ENCODE measurements around the gene NRG3. TPM values are rescaled to one million over a fixed set of nuclear protein-coding genes. Genes with fewer than 3 reads are reported as not detected.

The NRG3 gene
- total and polyA plus RNA-seq, 7 donors, result 0.03 to 0.10 TPM; not detected in 5

GRCh38 chr10:82934947-82935346, 1060.0 kb downstream of the NRG3 start:
- ATAC-seq (no peak), DNase-seq (no peak)
- Histone ChIP-seq H3K27me3 (ENCODE audit: insufficient read depth in 3 of 3, low read length in 2 of 3) (no peaks in the 10 kb centered on the region), H3K27ac (no peak overlapping the region), H3K4me1 (no peaks in the 10 kb centered on the region), H3K36me3 (ENCODE audit: insufficient read depth in 1 of 2, low read depth in 1 of 2) (no peaks in the 10 kb centered on the region), H3K9me3 (no peaks in the 10 kb centered on the region), H3K4me3 (no peak overlapping the region)
- intact Hi-C loops (cut with DNase I), result no loop called here
- TF ChIP-seq CTCF (IDR thresholded peaks at IDR 0.05), result no peak
- WGBS, 3 donors, result 91 to 92% (median 92%) methylated on average over 2 of the region's 2 CpGs

DNA sequence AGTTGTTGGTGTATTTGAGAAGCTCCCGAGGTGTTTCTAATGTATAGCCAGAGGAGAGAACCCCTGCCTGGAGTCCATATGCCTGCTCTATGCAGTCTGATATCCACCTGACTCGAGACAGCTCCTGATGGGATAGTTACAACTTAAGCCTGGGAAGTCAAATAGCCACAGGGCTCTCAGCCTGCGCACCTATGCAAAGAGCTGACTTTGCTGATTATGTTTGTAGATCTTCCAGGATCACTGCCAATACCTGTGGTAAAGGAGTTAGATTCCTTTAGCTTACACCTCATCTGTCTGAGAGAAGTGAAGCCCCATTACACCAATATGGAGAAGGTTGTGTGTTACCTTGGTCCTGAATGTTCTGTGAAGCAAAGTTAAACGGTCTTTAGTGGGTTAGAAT, 1063.3 kb downstream of the NRG3 start:
- no peaks in the 10 kb centered on the region for H3K4me1 ChIP-seq
- H3K36me3 ChIP-seq (ENCODE audit: insufficient read depth in 1 of 2, low read depth in 1 of 2), result no peaks in the 10 kb centered on the region
- ATAC-seq, result no peak
- intact Hi-C loops (cut with DNase I), result no loop called here
- H3K4me3 ChIP-seq, result no peak overlapping the region
- no peak for TF ChIP-seq CTCF (IDR thresholded peaks at IDR 0.05)
- 77 to 80% (median 79%) methylated on average over 4 of the region's 4 CpGs for WGBS, 3 donors
- no peaks in the 10 kb centered on the region for H3K27me3 ChIP-seq (ENCODE audit: insufficient read depth in 3 of 3, low read length in 2 of 3)
- H3K9me3 ChIP-seq, result no peaks in the 10 kb centered on the region
- no peak for DNase-seq
- no peak overlapping the region for H3K27ac ChIP-seq

DNA sequence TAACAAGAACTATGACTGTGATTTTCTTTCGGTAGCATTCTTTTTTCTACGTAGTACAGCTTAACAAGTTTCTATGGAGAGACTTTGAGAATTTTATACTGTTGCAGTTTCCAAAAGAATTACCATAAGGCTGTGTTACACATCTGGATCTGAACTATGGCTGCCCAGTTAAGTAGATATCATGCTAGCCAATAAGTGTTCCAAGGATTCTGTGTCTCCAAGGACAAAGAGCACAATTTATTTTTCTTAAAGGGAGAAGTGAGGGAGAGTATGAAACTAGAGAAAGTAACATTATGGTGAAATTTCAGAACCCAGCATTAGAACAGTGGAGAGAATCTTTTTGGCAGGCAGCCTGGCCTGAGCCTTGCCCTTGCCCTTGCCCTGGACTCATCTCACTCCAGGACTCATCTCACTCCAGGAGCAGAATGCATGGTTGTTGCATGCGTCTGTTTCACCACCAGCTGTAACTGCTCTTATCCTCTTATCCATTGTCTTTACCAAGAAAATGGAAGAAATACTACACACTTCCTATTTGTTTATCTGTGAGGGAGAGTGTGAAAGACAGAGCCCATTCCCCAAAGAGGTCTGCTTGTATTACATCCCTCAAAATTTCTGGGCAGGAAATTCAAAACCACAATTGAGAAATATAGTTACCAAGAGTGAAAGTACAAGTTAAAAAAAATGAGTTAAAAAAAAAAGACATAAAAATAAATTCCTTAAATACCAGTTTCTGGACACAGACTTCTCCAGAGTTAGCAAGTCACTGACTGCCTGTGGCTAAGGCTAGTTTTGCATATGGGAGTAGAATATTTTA, 1067.5 kb downstream of the NRG3 start:
- WGBS, 3 donors, result 56 to 59% (median 57%) methylated on average over 3 of the region's 3 CpGs
- no peaks in the 10 kb centered on the region for H3K27me3 ChIP-seq (ENCODE audit: insufficient read depth in 3 of 3, low read length in 2 of 3)
- no peaks in the 10 kb centered on the region for H3K9me3 ChIP-seq
- no peaks in the 10 kb centered on the region for H3K36me3 ChIP-seq (ENCODE audit: insufficient read depth in 1 of 2, low read depth in 1 of 2)
- no peak overlapping the region for H3K27ac ChIP-seq
- TF ChIP-seq CTCF (IDR thresholded peaks at IDR 0.05), result no peak
- no peak overlapping the region for H3K4me3 ChIP-seq
- peak in 2 of 4 donors; percentile 22 to 28 for ATAC-seq
- H3K4me1 ChIP-seq, result no peaks in the 10 kb centered on the region
- intact Hi-C loops (cut with DNase I), result no loop called here
- DNase-seq, result peak; percentile 20 to 50

GRCh38 chr10:82943142-82943541, 1068.1 kb downstream of the NRG3 start:
- no peak for DNase-seq
- intact Hi-C loops (cut with DNase I), result no loop called here
- no peak for TF ChIP-seq CTCF (IDR thresholded peaks at IDR 0.05)
- H3K4me1 ChIP-seq, result no peaks in the 10 kb centered on the region
- H3K27me3 ChIP-seq (ENCODE audit: insufficient read depth in 3 of 3, low read length in 2 of 3), result no peaks in the 10 kb centered on the region
- WGBS, 3 donors, result 56 to 60% (median 57%) methylated on average over 3 of the region's 3 CpGs
- no peak for ATAC-seq
- H3K27ac ChIP-seq, result no peak overlapping the region
- H3K9me3 ChIP-seq, result no peaks in the 10 kb centered on the region
- no peaks in the 10 kb centered on the region for H3K36me3 ChIP-seq (ENCODE audit: insufficient read depth in 1 of 2, low read depth in 1 of 2)
- H3K4me3 ChIP-seq, result no peak overlapping the region
